LNCaP clone FGC (cell line): Measurements from ENCODE around the gene SMPD3.

Experiments used
- DNase-seq: peaks from one replicate; pipeline ENCODE4 v3.0.0-alpha.2; 2011; ENCODE audit warnings: low read depth
- H3K4me3 ChIP-seq: 2 replicates; pipeline ENCODE4 v1.5.1; 2011; ENCODE audit warnings: mild to moderate bottlenecking, low read depth, low read length, control low read depth
- TF ChIP-seq, protein P1 (sequence below): IDR thresholded peaks from 2 replicates; pipeline ENCODE4 v1.5.1; 2012; ENCODE audit warnings: mild to moderate bottlenecking; ENCODE audit not compliant: control insufficient read depth, insufficient read depth; ENCODE audit errors: extremely low read depth

Gene SMPD3

GRCh38 chr16:68359398-68360191, 88.7 kb downstream of the SMPD3 start:
- no peak for DNase-seq
- H3K4me3 ChIP-seq, result no peak overlapping the region
- TF ChIP-seq, protein P1, sequence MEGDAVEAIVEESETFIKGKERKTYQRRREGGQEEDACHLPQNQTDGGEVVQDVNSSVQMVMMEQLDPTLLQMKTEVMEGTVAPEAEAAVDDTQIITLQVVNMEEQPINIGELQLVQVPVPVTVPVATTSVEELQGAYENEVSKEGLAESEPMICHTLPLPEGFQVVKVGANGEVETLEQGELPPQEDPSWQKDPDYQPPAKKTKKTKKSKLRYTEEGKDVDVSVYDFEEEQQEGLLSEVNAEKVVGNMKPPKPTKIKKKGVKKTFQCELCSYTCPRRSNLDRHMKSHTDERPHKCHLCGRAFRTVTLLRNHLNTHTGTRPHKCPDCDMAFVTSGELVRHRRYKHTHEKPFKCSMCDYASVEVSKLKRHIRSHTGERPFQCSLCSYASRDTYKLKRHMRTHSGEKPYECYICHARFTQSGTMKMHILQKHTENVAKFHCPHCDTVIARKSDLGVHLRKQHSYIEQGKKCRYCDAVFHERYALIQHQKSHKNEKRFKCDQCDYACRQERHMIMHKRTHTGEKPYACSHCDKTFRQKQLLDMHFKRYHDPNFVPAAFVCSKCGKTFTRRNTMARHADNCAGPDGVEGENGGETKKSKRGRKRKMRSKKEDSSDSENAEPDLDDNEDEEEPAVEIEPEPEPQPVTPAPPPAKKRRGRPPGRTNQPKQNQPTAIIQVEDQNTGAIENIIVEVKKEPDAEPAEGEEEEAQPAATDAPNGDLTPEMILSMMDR, result no peak

DNA sequence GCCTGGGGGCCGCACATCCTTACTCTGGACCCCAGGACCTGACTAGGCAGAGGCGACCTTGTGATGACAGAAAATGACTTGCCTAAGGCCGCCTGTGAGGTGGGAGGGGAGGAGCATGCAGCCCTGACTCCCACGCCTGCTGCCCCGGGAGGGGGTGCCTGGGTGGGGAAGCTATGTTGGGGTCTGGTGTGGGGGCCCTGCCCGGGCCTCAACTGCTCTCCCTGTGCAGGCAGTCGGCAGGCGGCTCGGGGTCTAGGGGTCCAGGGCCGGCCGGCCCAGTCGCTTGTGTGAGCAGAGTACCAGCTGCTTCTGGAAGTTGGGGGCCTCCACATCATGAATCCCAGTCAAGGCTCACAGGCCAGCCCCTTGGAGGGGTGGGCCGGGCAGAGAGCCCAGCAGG, 89.4 kb downstream of the SMPD3 start:
- no peak for DNase-seq
- H3K4me3 ChIP-seq, result no peak overlapping the region
- TF ChIP-seq, protein P1, result no peak

GRCh38 chr16:68357923-68358322, 90.4 kb downstream of the SMPD3 start:
- no peak overlapping the region for H3K4me3 ChIP-seq
- TF ChIP-seq, protein P1, result no peak
- no peak for DNase-seq

- TF ChIP-seq, protein P1, result no peak
- DNase-seq, result no peak
- H3K4me3 ChIP-seq, result no peak overlapping the region
Observed at GRCh38 chr16:68357521-68357922, 90.8 kb downstream of the SMPD3 start.

GRCh38 chr16:68356919-68357286, 91.4 kb downstream of the SMPD3 start:
- TF ChIP-seq, protein P1, result no peak
- no peak overlapping the region for H3K4me3 ChIP-seq
- no peak for DNase-seq

DNA sequence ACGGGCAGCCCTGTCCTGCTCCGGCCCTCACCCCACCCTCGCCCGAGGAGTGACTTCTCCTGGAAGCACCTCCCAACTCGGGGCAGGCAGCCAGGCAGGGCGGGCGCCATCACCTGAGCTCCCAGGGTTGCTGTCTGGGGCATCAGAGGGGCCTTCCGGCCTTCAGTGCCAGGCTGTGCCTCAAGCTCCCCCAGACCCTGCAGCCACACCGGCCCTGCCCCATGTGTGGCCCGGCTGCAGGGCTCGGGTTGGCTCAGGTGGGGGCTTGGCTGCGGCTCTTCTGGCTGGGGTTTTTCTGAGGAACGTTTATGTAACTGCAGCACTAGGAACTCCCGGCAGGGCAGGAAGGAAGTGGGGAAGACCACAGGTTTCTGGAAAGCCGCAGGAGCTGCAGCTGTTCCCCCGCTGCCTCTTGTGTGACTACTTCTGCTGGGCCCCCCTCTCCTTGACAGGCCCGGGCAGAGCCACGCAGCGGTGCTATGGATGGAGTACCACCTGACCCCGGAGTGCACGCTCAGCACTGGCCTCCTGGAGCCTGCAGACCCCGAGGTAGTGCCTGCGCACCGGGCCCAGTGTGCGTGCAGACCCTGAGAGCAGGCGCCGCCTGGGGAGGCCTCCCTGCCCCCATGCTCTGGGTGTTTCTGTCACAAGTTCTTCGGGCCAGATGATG, 91.9 kb downstream of the SMPD3 start:
- no peak for DNase-seq
- H3K4me3 ChIP-seq, result no peak overlapping the region

More for the DNA sequence above, 91.9 kb downstream of the SMPD3 start:
- TF ChIP-seq, protein P1, result no peak
